Activated CD8-positive, alpha-beta memory T cell treated with anti-CD3 and anti-CD28 coated beads for 36 hours (primary cell): ENCODE data around the gene OR10H3. TPM values are rescaled to one million over a fixed set of nuclear protein-coding genes. Genes with fewer than 3 reads are reported as not detected.
"Not testable (repeated sequence)": the region's sequence is repeated elsewhere in the genome, so short reads cannot be mapped to it uniquely, and the experiment has no call there.

Experiments
- CTCF ChIA-PET: fragments of 350-600 bp; sonication (Branson Sonifier 250); formaldehyde crosslinking; loops from one replicate; lab custom pipeline; 2021; ENCODE audit warnings: antibody characterized with exemption; lab: Charles Lee
- POLR2A ChIA-PET: fragments of 350-600 bp; sonication (Branson Sonifier 250); formaldehyde crosslinking; loops from one replicate; lab custom pipeline; 2021; ENCODE audit warnings: antibody characterized with exemption; lab: Charles Lee
- total RNA-seq, 2 experiments: library from RNA; stranded (reverse); gene quantifications; one replicate each; pipeline ENCODE4 v1.2.3, GENCODE V29; 2021

OR10H3 gene
- total RNA-seq, 2 experiments from 2014 or later = not detected

GRCh38 chr19:15776264-15776663 is 38.5 kb downstream of the OR10H3 start:
- ChIA-PET CTCF (no interaction called here), POLR2A (no interaction called here)

- ChIA-PET POLR2A (no interaction called here), CTCF (no interaction called here)
These were observed 39.5 kb downstream of the OR10H3 start for GRCh38 chr19:15776991-15777970.

- ChIA-PET CTCF (no interaction called here), POLR2A (no interaction called here)
These were observed 42.1 kb downstream of the OR10H3 start for GRCh38 chr19:15779756-15780476.

DNA sequence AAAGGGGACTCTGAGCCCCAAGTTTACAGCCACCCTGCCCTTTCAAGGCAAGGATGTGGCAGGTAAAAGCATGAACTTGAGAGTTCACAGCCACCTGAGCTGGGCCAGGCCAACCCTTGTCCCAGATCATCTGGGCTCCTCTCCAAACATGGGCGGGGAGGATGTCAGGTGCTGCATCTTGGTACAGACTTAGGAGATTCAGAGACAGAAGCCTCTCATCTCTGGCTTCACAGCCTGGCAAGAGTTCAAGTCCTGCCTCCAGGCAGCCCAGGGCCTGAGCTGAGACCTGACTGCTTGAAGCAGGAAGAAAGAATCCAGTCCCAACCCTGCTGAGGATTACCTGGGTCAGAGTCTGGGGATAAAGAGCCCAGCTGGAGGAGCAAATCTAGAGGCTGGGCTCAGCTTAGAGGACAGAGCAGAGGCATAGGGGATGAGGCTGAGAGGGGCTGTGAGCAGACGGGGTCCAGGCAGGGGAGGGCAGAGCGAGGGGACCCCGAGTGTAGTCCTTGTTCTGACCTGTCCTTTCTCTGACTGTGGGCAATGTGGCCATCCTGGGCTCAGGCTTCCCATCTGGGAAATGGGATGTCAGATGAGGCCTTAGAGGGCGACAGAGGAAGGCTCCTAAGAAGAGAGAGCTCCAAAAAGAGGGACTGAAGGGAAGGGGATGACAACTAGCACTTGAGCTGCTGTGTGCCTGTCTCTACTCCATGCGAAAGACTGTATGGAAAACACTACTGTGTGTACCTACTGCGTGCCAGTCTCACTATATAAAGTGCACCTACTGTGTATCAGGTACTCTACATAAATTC is 43.0 kb downstream of the OR10H3 start:
- ChIA-PET POLR2A (no interaction called here), CTCF (no interaction called here)

DNA sequence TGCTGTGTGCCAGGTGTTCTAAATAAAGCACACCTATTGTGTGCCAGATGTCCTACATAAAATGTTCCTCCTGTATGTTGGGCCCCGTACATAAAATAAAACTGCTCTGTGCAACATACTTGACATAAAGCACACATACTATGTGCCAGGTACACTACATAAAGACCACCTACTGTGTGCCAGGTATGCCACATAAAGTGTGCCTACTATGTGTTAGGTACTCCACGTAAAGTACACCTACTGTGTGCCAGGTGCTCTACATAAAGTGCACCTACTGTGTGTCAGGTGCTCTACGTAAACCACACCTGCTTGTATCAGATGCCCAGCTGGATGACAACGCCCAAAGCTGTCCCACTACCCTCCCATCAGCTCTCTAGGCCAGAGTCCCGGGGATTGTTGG is 43.9 kb downstream of the OR10H3 start:
- ChIA-PET POLR2A (interaction anchor here (0.6 kb wide), 1 partner anchor 301 kb away, joined by 5 read pairs; no protein-coding TSS in a partner anchor), CTCF (no interaction called here)

- ChIA-PET POLR2A (interaction anchor here (0.6 kb wide), 1 partner anchor 301 kb away, joined by 5 read pairs; no protein-coding TSS in a partner anchor), CTCF (no interaction called here)
These were observed 44.4 kb downstream of the OR10H3 start for GRCh38 chr19:15782211-15782610.

- CTCF ChIA-PET, POLR2A ChIA-PET: not testable (repeated sequence)
These were observed 45.1 kb downstream of the OR10H3 start for GRCh38 chr19:15782896-15783295.

- ChIA-PET CTCF (no interaction called here), POLR2A (no interaction called here)
These were observed 49.9 kb downstream of the OR10H3 start, which contains the start of gene OR10H5 for GRCh38 chr19:15787611-15788155. OR10H5 (plus strand) TSS chr19:15787661; CDS start chr19:15794049, 6,388 bp downstream.

- ChIA-PET CTCF (no interaction called here), POLR2A (no interaction called here)
These were observed 50.9 kb downstream of the OR10H3 start for GRCh38 chr19:15788594-15789270.

GRCh38 chr19:15790096-15790495 is 52.3 kb downstream of the OR10H3 start:
- POLR2A ChIA-PET = no interaction called here
- CTCF ChIA-PET = no interaction called here

Other genes starting within 250 kb of the OR10H3 start
- gene CYP4F22, start 229.5 kb upstream of the OR10H3 start, total RNA-seq = 1 to 10 TPM; 1.1 to 1.2 TPM
- not detected for gene CYP4F8, start 122.8 kb upstream of the OR10H3 start, total RNA-seq
- gene CYP4F3, start 97.1 kb upstream of the OR10H3 start, total RNA-seq = under 1 TPM in 1 of 2 experiments, not detected in 1; 0.10 TPM
- under 1 TPM in 1 of 2 experiments, not detected in 1; 0.25 TPM for gene CYP4F12, start 64.9 kb upstream of the OR10H3 start, total RNA-seq
- not detected for gene OR10H2, start 10.0 kb upstream of the OR10H3 start, total RNA-seq
- not detected for gene OR10H5, start 49.7 kb downstream of the OR10H3 start, total RNA-seq
- not detected for gene OR10H1, start 77.7 kb downstream of the OR10H3 start, total RNA-seq
- gene CYP4F2, start 160.1 kb downstream of the OR10H3 start, total RNA-seq = under 1 TPM in 1 of 2 experiments, not detected in 1; 0.36 TPM
- not detected for gene CYP4F11, start 196.5 kb downstream of the OR10H3 start, total RNA-seq
- gene OR10H4, start 211.0 kb downstream of the OR10H3 start, total RNA-seq = not detected